GM12873 (cell line): ENCODE data around the gene UBL7.

ENCODE experiments used
- TF ChIP-seq, protein P1 (sequence below): IDR thresholded peaks from 2 replicates; pipeline ENCODE4 v1.5.1; 2012; ENCODE audit warnings: low read depth, mild to moderate bottlenecking, moderate library complexity, low read length, control low read depth; ENCODE audit not compliant: insufficient read depth; ENCODE audit errors: missing control alignments

Gene UBL7

DNA sequence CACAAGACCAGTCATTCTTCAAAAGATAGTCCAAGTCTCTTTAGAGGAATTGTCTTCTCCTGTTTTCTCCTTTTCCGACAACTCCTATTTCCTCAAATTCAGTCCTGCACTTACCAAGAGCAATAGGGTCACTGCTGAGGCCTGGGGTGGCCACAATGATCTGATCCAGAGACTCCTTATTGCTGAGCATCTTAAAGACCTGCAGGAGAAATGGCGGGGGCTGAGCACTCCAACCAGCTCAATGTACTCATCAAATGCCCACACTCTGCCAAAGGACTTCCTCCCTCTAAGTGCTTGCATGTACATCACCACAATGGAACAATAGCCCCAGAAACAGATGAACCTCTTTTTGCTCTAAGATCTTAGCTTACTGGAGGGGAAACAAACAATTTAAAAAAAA, 9.6 kb downstream of the UBL7 start:
- TF ChIP-seq, protein P1, sequence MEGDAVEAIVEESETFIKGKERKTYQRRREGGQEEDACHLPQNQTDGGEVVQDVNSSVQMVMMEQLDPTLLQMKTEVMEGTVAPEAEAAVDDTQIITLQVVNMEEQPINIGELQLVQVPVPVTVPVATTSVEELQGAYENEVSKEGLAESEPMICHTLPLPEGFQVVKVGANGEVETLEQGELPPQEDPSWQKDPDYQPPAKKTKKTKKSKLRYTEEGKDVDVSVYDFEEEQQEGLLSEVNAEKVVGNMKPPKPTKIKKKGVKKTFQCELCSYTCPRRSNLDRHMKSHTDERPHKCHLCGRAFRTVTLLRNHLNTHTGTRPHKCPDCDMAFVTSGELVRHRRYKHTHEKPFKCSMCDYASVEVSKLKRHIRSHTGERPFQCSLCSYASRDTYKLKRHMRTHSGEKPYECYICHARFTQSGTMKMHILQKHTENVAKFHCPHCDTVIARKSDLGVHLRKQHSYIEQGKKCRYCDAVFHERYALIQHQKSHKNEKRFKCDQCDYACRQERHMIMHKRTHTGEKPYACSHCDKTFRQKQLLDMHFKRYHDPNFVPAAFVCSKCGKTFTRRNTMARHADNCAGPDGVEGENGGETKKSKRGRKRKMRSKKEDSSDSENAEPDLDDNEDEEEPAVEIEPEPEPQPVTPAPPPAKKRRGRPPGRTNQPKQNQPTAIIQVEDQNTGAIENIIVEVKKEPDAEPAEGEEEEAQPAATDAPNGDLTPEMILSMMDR: no peak

DNA sequence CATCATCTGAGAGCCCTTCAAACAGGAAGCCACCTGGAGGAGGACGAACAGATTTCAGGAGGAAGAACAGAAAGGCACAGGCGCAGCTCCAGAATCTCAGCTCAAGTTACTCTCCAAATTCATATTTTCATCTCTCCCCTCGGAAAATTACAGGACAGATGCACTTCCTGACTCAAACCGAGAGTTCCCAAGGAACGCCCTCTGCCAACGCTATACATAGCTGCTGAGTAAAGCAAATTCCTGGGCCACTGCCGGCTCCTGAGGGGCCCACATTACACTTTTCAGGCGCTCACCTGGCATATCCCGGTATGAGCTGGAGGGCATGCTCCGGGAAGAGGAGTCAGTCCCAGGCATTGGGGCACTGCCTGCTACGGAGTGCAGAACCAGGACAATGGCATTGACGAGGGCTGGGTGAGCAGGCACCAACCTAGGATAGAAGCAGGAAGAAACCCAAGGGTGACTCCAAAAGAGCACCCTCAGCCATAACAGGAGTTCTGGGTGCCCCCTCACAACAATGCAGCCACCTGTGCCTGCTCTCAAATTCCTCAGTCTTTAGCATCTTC, 11.2 kb downstream of the UBL7 start:
- TF ChIP-seq, protein P1: no peak

DNA sequence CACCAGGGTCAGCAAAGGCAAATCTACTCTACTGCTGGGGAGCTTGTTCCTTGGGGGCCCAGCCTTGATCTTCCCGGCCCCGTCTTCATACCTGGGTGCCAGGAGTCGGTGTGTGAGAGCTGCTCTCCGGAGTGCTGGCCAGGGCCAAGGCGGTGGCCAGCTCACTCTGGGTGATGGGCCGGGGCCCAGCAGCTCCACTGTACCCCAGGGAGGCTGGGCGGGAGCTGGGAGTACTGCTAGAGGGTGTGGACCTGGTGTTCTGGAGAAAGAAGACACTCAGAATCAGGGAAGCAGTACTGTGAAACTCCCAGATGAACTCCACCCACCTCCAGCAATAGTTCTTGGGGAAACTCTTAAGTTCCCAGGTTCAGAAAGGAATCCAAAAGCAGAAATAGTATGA, 11.9 kb downstream of the UBL7 start:
- TF ChIP-seq, protein P1: no peak

DNA sequence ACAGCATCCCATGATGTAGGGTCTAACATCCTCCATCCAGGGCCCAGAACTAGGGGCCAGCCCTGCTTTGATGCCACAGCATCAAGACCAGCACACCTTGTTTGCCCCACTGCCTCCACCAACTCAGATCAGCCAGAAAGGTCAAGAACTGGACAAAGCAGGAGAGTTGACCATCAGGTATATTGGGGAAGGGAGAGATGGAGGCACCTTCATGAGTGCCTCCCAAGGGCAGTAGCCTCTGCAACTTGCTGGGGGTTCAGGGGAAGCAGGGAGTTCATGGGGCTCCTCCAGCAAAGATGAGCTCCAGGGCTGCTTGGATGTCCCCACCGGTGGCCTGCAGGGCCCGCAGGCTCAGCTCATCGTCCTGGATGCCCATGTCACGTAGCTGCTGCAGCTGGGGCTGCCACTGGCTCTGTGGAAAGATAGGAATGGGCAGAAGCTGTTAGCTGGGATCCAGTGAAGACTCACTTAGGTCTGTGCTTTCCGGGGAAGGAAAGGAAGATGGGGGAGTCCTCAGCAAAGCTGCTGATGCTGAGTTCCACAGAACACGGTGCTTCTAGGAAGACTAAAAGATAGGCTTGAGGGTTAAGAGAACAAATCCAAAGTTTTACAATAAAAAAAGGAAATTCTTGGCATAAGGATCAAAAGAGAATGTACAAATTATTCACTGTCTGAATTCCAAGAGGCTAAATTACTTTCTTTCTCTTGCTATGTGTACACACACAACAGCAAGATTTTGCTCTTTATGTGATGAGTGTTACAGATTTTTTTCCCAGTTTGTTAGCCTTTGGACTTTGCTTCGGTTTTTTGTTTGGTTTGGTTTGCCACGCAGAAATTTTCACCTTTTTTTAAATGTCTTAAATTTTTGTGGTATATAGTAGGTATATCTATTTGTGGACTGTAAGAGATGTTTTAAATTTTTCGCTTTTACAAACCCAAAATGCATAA, 14.9 kb downstream of the UBL7 start:
- TF ChIP-seq, protein P1: no peak

DNA sequence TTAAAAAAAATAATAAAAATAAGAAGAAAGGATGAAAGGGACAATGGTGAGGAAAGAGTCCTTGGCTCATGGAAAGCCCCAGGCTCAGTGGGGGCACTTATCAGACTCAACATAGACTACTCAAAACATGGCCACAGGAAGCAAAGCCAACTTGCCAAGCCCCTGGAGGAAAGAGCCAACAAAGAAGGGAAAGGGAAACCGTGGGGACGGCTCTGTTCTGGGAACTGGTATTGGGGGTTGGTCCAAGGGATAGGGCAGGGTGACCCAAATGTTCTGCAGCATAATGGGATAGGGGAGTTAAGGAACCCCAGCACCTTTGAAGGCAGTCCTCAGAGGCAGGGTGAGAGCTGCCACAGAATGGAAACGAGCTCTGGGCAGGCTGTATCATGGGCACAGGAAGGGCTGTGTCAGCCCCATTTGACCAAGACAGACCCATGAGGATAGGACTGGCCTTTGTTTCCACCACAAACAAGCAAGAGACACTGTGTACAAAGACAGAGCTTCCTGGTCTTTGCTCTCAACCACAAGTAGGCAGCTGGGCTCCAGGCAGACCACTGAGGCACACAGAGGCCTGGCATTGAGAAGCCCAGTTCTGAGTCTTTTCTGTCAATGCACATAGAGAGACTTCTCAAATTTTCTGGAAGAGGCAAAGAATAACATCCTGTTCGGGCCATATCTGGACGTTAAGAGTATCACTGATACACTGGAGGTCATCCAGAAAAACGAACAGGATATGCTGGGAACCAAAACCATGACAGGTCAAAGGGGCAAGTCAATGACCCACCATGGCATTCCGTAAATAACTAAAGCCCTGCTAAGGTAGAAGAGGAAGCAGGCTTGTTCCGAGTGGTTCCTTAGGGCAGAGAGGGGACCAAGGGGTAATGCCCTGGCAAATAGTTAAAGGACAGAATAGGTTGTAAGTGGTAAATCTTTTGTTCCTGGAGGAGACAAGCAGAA, 16.6 kb downstream of the UBL7 start:
- TF ChIP-seq, protein P1: no peak

DNA sequence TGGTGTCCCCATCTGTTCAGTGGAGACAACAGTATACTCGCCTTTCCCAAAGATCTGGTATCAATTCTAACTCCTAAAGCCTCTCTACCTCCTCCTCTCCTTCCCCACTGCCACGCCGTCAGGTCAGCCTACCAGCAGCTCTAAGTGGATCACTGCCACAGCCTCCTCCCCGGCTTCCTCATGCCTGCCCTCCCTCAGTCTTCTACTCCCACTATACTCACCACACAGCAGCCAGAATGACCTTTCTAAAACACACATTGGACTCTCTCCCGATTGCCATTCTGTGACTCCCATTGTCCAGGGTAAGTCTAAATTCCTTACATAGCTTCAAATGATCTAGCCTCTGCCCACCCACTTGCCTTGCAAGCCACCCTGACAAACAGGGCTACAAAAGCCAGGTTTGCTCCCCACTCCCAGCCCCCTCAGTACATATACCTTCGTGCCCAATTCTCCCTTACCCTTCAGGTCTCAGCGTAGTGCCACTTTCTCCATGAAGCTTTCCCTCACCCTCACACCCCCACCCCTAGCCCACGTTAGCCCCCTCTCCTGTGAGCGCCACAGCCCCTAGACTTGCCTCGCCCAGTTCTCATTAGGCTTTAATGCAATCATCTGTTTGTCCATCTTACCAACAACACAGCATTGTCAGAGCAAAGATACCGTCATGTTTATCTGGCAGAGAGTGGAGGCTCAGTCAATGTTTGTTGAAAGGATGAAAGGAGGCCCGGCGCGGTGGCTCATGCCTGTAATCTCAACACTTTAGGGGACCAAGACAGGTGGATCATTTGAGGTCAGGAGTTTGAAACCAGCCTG, 17.7 kb downstream of the UBL7 start:
- TF ChIP-seq, protein P1: no peak
